HL-60 (cell line): ENCODE measurements around the gene PLCH2.

Source experiments
- CTCF ChIP-seq: IDR thresholded peaks from one replicate; pipeline ENCODE4 v1.5.1; 2011; ENCODE audit warnings: low read length, control low read depth, inconsistent platforms; ENCODE audit not compliant: insufficient read depth
- GABPA ChIP-seq: IDR thresholded peaks from 2 replicates; pipeline ENCODE4 v1.6.1; 2012; ENCODE audit warnings: low read depth
- POLR2AphosphoS5 ChIP-seq: IDR thresholded peaks from 2 replicates; pipeline ENCODE4 v1.6.1; 2012; ENCODE audit warnings: low read depth
- REST ChIP-seq: IDR thresholded peaks from 2 replicates; pipeline ENCODE4 v1.6.1; 2012; ENCODE audit warnings: low read depth; ENCODE audit not compliant: insufficient replicate concordance
- SPI1 ChIP-seq: IDR thresholded peaks from 2 replicates; pipeline ENCODE4 v1.6.1; 2012; ENCODE audit warnings: low read depth, mild to moderate bottlenecking, borderline replicate concordance

GRCh38 chr1:2548068-2548589 lies 72.0 kb downstream of the PLCH2 start:
- TF ChIP-seq CTCF (peak; percentile 91), GABPA (no peak), POLR2AphosphoS5 (no peak), REST (no peak), SPI1 (peak; percentile 36; the same call in 1 of the 2 replicates)
